ENCODE measurements around the gene ZBTB25. TPM values are rescaled to one million over a fixed set of nuclear protein-coding genes. Genes with fewer than 3 reads are reported as not detected.

ZBTB25 gene
- total and polyA plus RNA-seq, 2 donors (not counting 1 experiment from before 2014, with no cell fraction given): 7.2 to 9.2 TPM

DNA sequence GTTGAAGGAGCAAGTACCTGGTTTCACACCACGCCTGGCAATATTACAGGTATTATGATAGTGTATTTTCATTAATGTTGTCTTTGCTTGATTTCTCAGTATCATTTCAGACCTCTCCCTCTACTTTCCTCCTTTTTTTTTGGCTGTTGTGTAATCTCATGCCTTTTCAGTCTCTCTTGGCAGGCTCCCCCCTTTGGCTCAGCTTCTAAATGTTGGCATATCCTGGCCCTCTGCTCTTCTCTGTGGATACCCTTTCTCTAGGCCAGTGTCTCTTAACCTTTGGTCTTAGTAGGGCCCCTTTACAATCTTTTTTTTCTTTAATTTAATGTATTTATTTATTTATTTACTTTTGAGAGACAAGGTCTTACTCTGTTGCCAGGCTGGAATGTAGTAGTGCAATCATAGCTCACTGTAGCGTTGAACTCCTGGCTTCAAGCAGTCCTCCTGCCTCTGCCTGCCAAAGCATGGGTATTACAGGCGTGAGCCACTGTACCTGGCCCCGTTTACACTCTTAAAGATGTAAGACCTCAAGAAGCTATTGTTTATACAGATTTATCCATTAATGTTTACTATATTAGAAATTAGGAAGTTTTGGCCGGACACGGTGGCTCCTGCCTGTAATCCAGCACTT lies 102.7 kb downstream of the ZBTB25 start:
- no peaks in the 10 kb centered on the region for H3K4me1 ChIP-seq (ENCODE audit: control insufficient read depth, extremely low read depth, insufficient read depth, low read length)
- H3K79me2 ChIP-seq (ENCODE audit: control insufficient read depth, insufficient read depth, low read length): peaks cover 7% of the 10 kb centered on the region
- no peak overlapping the region for H3K27ac ChIP-seq (ENCODE audit: insufficient read depth, low read length)
- no peaks in the 10 kb centered on the region for H3K36me3 ChIP-seq (ENCODE audit: control insufficient read depth, insufficient read depth, low read length)
- H3K27me3 ChIP-seq (ENCODE audit: control insufficient read depth, insufficient read depth, low read length): no peaks in the 10 kb centered on the region
- TF ChIP-seq, protein P1, sequence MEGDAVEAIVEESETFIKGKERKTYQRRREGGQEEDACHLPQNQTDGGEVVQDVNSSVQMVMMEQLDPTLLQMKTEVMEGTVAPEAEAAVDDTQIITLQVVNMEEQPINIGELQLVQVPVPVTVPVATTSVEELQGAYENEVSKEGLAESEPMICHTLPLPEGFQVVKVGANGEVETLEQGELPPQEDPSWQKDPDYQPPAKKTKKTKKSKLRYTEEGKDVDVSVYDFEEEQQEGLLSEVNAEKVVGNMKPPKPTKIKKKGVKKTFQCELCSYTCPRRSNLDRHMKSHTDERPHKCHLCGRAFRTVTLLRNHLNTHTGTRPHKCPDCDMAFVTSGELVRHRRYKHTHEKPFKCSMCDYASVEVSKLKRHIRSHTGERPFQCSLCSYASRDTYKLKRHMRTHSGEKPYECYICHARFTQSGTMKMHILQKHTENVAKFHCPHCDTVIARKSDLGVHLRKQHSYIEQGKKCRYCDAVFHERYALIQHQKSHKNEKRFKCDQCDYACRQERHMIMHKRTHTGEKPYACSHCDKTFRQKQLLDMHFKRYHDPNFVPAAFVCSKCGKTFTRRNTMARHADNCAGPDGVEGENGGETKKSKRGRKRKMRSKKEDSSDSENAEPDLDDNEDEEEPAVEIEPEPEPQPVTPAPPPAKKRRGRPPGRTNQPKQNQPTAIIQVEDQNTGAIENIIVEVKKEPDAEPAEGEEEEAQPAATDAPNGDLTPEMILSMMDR (conservative IDR thresholded peaks at IDR 0.05 in 1 of 2, IDR thresholded peaks at IDR 0.05 in 1 of 2; ENCODE audit: low read depth in 1 of 2, low read length in 2 of 2): no peak
- no peak for TF ChIP-seq EZH2 (IDR thresholded peaks at IDR 0.05; ENCODE audit: low read length, missing control alignments)
- H3K4me3 ChIP-seq (replicated peaks in 1 of 4; ENCODE audit: control extremely low read depth in 1 of 4, insufficient read depth in 1 of 4, low read depth in 3 of 4, low read length in 4 of 4): no peak overlapping the region
- no peaks in the 10 kb centered on the region for H4K20me1 ChIP-seq (ENCODE audit: control insufficient read depth, extremely low read depth, insufficient read depth, low read length)
- no peak overlapping the region for H3K9ac ChIP-seq (ENCODE audit: insufficient read depth, low read length)
- H2AFZ ChIP-seq (ENCODE audit: low read length): no peak overlapping the region
- no peaks in the 10 kb centered on the region for H3K9me3 ChIP-seq (ENCODE audit: control insufficient read depth, insufficient read depth, low read depth, low read length)
- no peak overlapping the region for H3K4me2 ChIP-seq (ENCODE audit: extremely low read depth, insufficient read depth, low read length)
- no peak for DNase-seq (ENCODE audit: low read depth in 2 of 2)

Other genes with a start within 250 kb of the ZBTB25 start
- gene ESR2, start 209.5 kb downstream of the ZBTB25 start, total RNA-seq: 0.26 and 0.66 TPM in 2 replicates
- 0.02 and 0.15 TPM in 2 replicates for gene ESR2, start 209.5 kb downstream of the ZBTB25 start, polyA plus RNA-seq
- 33.1 and 41.6 TPM in 2 replicates for gene MTHFD1, start 115.5 kb downstream of the ZBTB25 start, total RNA-seq
- 39.4 and 76.4 TPM in 2 replicates for gene MTHFD1, start 115.5 kb downstream of the ZBTB25 start, polyA plus RNA-seq
- gene AKAP5, start 38.3 kb downstream of the ZBTB25 start, total RNA-seq: 0.17 and 0.26 TPM in 2 replicates
- 0.19 and 0.30 TPM in 2 replicates for gene AKAP5, start 38.3 kb downstream of the ZBTB25 start, polyA plus RNA-seq
- 40.5 and 45.7 TPM in 2 replicates for gene ZBTB1, start 932 bp upstream of the ZBTB25 start, total RNA-seq
- gene ZBTB1, start 932 bp upstream of the ZBTB25 start, polyA plus RNA-seq: 24.4 and 39.1 TPM in 2 replicates
- 9.9 and 12.8 TPM in 2 replicates for gene HSPA2, start 36.9 kb upstream of the ZBTB25 start, total RNA-seq
- gene HSPA2, start 36.9 kb upstream of the ZBTB25 start, polyA plus RNA-seq: 16.5 and 50.0 TPM in 2 replicates
- gene PPP1R36, start 46.1 kb upstream of the ZBTB25 start, total RNA-seq: 1.0 and 1.3 TPM in 2 replicates
- gene PPP1R36, start 46.1 kb upstream of the ZBTB25 start, polyA plus RNA-seq: 0.37 and 0.87 TPM in 2 replicates
- gene PLEKHG3, start 200.6 kb upstream of the ZBTB25 start, total RNA-seq: 0.17 and 2.3 TPM in 2 replicates
- 2.5 and 3.0 TPM in 2 replicates for gene PLEKHG3, start 200.6 kb upstream of the ZBTB25 start, polyA plus RNA-seq